ENCODE measurements around the gene PRRC2B. TPM values are rescaled to one million over a fixed set of nuclear protein-coding genes. Genes with fewer than 3 reads are reported as not detected.
A peak's percentile ranks its signal among the peaks of the same experiment; 100 is the strongest.

The PRRC2B gene
- total RNA-seq, 1 donor from 2014 or later = 505 TPM

DNA sequence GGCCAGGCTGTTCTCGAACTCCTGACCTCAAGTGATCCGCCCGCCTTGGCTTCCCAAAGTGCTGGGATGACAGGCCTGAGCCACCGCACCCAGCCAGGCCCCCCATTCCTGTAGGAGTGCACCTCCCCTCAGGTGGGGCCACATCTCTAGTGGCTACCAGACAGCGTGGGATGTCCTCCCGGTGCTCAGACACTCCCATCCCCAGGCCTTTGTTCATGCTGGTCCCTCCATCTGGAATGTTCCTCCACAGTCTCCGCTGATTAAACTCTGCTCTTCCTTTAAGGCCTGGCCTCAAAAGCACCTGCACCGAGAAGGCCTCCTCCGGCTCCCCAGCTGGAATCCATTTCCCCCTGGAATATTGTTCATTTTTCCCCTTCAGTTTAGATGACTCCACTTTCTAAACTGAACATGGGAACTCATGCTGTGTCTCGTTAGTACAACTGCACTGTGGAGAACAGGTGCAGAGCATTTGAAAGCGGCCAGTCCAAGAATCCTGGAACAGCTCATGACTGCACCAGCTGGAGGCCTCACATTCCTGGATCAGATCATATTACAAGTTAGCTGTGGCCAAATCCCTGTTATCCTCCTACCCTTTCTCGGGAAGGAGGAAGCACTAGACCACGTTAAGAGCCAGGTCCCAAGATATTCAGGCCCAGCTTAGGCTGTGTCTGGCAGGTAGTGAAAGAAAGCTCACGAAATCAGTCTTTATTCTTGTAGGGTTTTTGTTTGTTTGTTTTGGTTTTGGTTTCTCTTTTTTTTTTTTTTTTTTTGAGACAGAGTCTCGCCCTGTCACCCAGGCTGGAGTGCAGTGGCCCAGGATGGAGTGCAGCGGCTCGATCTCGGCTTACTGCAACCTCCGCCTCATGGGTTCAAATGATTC lies 10.8 kb upstream of the PRRC2B start:
- no peak for TF ChIP-seq CTCF (IDR thresholded peaks at IDR 0.05; ENCODE audit: unreplicated experiment)
- H3K4me3 Mint-ChIP-seq = peak overlapping the region; percentile 40
- H3K9me3 Mint-ChIP-seq = no peaks in the 10 kb centered on the region
- no peaks in the 10 kb centered on the region for H3K36me3 Mint-ChIP-seq
- DNase-seq (ENCODE audit: low spot score in 2 of 2, unreplicated experiment in 2 of 2) = peak in 1 of 2 experiments; percentile 39
- H3K27ac Mint-ChIP-seq = peak overlapping the region; percentile 97
- H3K27me3 Mint-ChIP-seq (ENCODE audit: low read depth) = no peaks in the 10 kb centered on the region
- H3K4me1 Mint-ChIP-seq = peaks cover 14% of the 10 kb centered on the region

GRCh38 chr9:131385296-131385695 lies 8.6 kb upstream of the PRRC2B start:
- H3K4me1 Mint-ChIP-seq = peaks cover 14% of the 10 kb centered on the region
- no peak overlapping the region for H3K27ac Mint-ChIP-seq
- DNase-seq (ENCODE audit: low spot score in 2 of 2, unreplicated experiment in 2 of 2) = no peak
- no peaks in the 10 kb centered on the region for H3K36me3 Mint-ChIP-seq
- no peaks in the 10 kb centered on the region for H3K27me3 Mint-ChIP-seq (ENCODE audit: low read depth)
- H3K4me3 Mint-ChIP-seq = no peak overlapping the region
- no peak for TF ChIP-seq CTCF (IDR thresholded peaks at IDR 0.05; ENCODE audit: unreplicated experiment)
- H3K9me3 Mint-ChIP-seq = no peaks in the 10 kb centered on the region

DNA sequence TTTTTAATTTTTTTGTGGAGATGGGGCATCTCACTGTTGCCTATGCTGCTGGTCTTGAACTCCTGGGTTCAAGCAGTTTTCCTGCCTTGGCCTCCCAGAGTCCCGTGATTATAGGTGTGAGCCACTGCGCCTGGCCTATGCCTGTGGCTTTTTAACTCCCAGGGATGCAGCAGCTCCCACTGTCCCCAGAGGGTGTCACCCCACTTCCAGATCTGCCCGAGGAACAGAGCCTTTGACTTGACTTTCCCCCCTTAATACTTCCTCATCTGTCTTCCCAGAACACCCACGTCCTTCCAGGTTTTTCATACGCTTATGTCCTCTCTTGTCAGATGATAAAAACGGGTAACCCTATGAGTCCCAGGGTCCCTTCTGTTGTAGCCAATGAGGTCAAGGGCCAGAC lies 7.6 kb upstream of the PRRC2B start:
- no peak for DNase-seq (ENCODE audit: low spot score in 2 of 2, unreplicated experiment in 2 of 2)
- Mint-ChIP-seq H3K4me1 (peaks cover 16% of the 10 kb centered on the region), H3K9me3 (no peaks in the 10 kb centered on the region), H3K4me3 (no peak overlapping the region), H3K36me3 (no peaks in the 10 kb centered on the region), H3K27me3 (ENCODE audit: low read depth) (no peaks in the 10 kb centered on the region), H3K27ac (no peak overlapping the region)
- TF ChIP-seq CTCF (IDR thresholded peaks at IDR 0.05; ENCODE audit: unreplicated experiment) = no peak

DNA sequence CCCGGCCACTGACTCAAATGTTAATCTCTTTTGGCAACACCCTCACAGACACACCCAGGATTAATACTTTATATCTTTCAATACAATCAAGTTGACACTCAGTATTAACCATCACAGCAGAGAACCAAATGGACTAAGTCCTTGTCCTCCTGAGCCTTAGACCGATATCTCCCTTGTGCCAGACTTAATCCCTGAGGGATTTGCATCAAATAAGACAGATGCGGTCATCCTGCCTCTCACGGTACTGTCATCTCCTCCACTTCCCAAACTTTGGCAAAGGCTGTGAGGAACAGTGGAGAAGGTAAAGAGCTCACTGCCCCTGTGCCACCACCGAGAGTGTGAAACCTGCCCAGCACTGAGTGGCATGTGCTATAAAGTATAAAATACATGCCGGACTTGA lies 6.5 kb upstream of the PRRC2B start:
- H3K27me3 Mint-ChIP-seq (ENCODE audit: low read depth) = no peaks in the 10 kb centered on the region
- TF ChIP-seq CTCF (IDR thresholded peaks at IDR 0.05; ENCODE audit: unreplicated experiment) = no peak
- H3K9me3 Mint-ChIP-seq = no peaks in the 10 kb centered on the region
- no peak overlapping the region for H3K27ac Mint-ChIP-seq
- H3K4me1 Mint-ChIP-seq = peaks cover 14% of the 10 kb centered on the region
- DNase-seq (ENCODE audit: low spot score in 2 of 2, unreplicated experiment in 2 of 2) = no peak
- H3K36me3 Mint-ChIP-seq = no peaks in the 10 kb centered on the region
- H3K4me3 Mint-ChIP-seq = no peak overlapping the region

- no peaks in the 10 kb centered on the region for H3K9me3 Mint-ChIP-seq
- no peak overlapping the region for H3K4me3 Mint-ChIP-seq
- H3K27me3 Mint-ChIP-seq (ENCODE audit: low read depth) = no peaks in the 10 kb centered on the region
- H3K36me3 Mint-ChIP-seq = no peaks in the 10 kb centered on the region
- TF ChIP-seq CTCF (IDR thresholded peaks at IDR 0.05; ENCODE audit: unreplicated experiment) = no peak
- peaks cover 18% of the 10 kb centered on the region for H3K4me1 Mint-ChIP-seq
- peak overlapping the region; percentile 25 for H3K27ac Mint-ChIP-seq
- no peak for DNase-seq (ENCODE audit: low spot score in 2 of 2, unreplicated experiment in 2 of 2)
Measured at GRCh38 chr9:131391020-131391419, 2.9 kb upstream of the PRRC2B start.

Measured in mesothelial cell of epicardium (in vitro differentiated cells).